BE2C (cell line): ENCODE data around the gene DHDDS.

Experiments
- DNase-seq: peaks from one replicate; pipeline ENCODE4 v3.0.0-alpha.2; 2020
- H3K27me3 ChIP-seq: fragments of 250-450 bp; sonication (Bioruptor Pico); 2 replicates; pipeline ENCODE4 v1.5.1; 2020; ENCODE audit warnings: mild to moderate bottlenecking
- H3K36me3 ChIP-seq: fragments of 250-450 bp; sonication (Bioruptor Pico); 2 replicates; pipeline ENCODE4 v1.5.1; 2020; ENCODE audit warnings: mild to moderate bottlenecking
- H3K4me1 ChIP-seq: fragments of 250-450 bp; sonication (Bioruptor Pico); 2 replicates; pipeline ENCODE4 v1.5.1; 2020
- H3K4me3 ChIP-seq: 2 replicates; pipeline ENCODE4 v1.5.1; 2011; ENCODE audit warnings: low read depth, low read length
- H3K9me3 ChIP-seq: fragments of 250-450 bp; sonication (Bioruptor Pico); 2 replicates; pipeline ENCODE4 v1.5.1; 2020
- TF ChIP-seq, protein P1 (sequence below): IDR thresholded peaks from 2 replicates; pipeline ENCODE4 v1.5.1; 2012; ENCODE audit warnings: mild to moderate bottlenecking, low read depth, low read length

The DHDDS gene

DNA sequence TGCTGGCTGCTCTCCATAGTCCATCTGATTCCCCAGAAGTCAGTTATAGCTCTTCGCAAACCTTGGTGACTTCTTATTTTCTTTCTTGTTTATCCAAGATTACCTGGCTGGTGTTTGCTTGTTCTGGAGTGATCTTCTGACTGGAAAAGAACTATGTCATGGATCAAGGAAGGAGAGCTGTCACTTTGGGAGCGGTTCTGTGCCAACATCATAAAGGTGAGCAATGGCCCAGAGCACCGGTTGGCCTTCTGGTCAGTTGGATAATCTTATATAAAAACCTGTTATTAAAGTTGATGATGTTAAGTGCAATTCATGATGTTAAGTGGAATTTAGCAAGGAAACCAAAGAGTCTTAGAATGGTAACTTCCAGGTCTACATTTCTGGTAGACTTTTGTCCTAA lies 672 bp downstream of the DHDDS start:
- TF ChIP-seq, protein P1, sequence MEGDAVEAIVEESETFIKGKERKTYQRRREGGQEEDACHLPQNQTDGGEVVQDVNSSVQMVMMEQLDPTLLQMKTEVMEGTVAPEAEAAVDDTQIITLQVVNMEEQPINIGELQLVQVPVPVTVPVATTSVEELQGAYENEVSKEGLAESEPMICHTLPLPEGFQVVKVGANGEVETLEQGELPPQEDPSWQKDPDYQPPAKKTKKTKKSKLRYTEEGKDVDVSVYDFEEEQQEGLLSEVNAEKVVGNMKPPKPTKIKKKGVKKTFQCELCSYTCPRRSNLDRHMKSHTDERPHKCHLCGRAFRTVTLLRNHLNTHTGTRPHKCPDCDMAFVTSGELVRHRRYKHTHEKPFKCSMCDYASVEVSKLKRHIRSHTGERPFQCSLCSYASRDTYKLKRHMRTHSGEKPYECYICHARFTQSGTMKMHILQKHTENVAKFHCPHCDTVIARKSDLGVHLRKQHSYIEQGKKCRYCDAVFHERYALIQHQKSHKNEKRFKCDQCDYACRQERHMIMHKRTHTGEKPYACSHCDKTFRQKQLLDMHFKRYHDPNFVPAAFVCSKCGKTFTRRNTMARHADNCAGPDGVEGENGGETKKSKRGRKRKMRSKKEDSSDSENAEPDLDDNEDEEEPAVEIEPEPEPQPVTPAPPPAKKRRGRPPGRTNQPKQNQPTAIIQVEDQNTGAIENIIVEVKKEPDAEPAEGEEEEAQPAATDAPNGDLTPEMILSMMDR = no peak
- H3K36me3 ChIP-seq = no peaks in the 10 kb centered on the region
- H3K4me1 ChIP-seq = no peaks in the 10 kb centered on the region
- peak overlapping the region; percentile 91 for H3K4me3 ChIP-seq
- H3K9me3 ChIP-seq = no peaks in the 10 kb centered on the region
- no peak for DNase-seq
- no peaks in the 10 kb centered on the region for H3K27me3 ChIP-seq

- no peaks in the 10 kb centered on the region for H3K27me3 ChIP-seq
- no peak for DNase-seq
- H3K36me3 ChIP-seq = no peaks in the 10 kb centered on the region
- TF ChIP-seq, protein P1 = no peak
- H3K9me3 ChIP-seq = no peaks in the 10 kb centered on the region
- H3K4me1 ChIP-seq = no peaks in the 10 kb centered on the region
- H3K4me3 ChIP-seq = no peak overlapping the region
Measured at GRCh38 chr1:26434161-26434752, 2.1 kb downstream of the DHDDS start.

- Histone ChIP-seq H3K4me3 (no peak overlapping the region), H3K4me1 (no peaks in the 10 kb centered on the region), H3K27me3 (no peaks in the 10 kb centered on the region), H3K36me3 (no peaks in the 10 kb centered on the region; the same call in 1 of the 2 replicates), H3K9me3 (no peaks in the 10 kb centered on the region)
- TF ChIP-seq, protein P1 = no peak
- no peak for DNase-seq
Measured at GRCh38 chr1:26438041-26438440, 5.9 kb downstream of the DHDDS start.

GRCh38 chr1:26440259-26440658 lies 8.1 kb downstream of the DHDDS start:
- H3K9me3 ChIP-seq = no peaks in the 10 kb centered on the region
- H3K4me1 ChIP-seq = no peaks in the 10 kb centered on the region
- H3K36me3 ChIP-seq = no peaks in the 10 kb centered on the region; the same call in 1 of the 2 replicates
- H3K27me3 ChIP-seq = no peaks in the 10 kb centered on the region
- TF ChIP-seq, protein P1 = no peak
- no peak for DNase-seq
- no peak overlapping the region for H3K4me3 ChIP-seq

DNA sequence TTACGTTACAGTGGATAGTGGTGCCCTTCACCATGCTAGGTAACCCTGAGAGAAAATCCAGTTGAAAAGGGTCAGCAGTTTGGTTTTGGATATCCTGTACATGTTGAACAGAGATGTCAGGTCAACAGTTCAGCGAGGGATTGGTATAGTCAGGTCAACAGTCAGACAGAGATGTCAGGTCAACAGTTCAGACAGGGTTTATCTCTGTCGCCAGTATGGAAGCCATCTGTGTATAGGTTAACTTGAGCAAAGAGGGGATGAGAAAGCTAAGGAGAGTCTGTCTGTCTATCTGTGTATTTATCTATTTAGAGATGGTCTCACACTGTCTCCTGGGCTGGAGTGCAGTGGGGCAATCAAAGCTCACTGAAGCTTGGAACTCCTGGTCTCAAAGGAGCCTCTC lies 17.7 kb downstream of the DHDDS start:
- no peak for DNase-seq
- Histone ChIP-seq H3K36me3 (no peaks in the 10 kb centered on the region), H3K4me3 (no peak overlapping the region), H3K27me3 (no peaks in the 10 kb centered on the region), H3K9me3 (no peaks in the 10 kb centered on the region), H3K4me1 (no peaks in the 10 kb centered on the region)
- TF ChIP-seq, protein P1 = no peak

- H3K36me3 ChIP-seq = no peaks in the 10 kb centered on the region
- TF ChIP-seq, protein P1 = no peak
Measured at GRCh38 chr1:26450908-26451307, 18.8 kb downstream of the DHDDS start.

More at GRCh38 chr1:26450908-26451307, 18.8 kb downstream of the DHDDS start:
- no peaks in the 10 kb centered on the region for H3K4me1 ChIP-seq
- H3K4me3 ChIP-seq = no peak overlapping the region
- no peak for DNase-seq
- no peaks in the 10 kb centered on the region for H3K27me3 ChIP-seq
- no peaks in the 10 kb centered on the region for H3K9me3 ChIP-seq
